Heart left ventricle (tissue), 16 donors: ENCODE data around the gene COL4A6. TPM values are rescaled to one million over a fixed set of nuclear protein-coding genes. Genes with fewer than 3 reads are reported as not detected.

Experiments used
- ATAC-seq, 4 donors: fragments of 200-7000 bp; cut with Tn5 transposase; one replicate each; pipeline ENCODE4 v1.9.1; 2020 to 2022; ENCODE audit warnings: moderate library complexity in 4 of 4, mild to moderate bottlenecking in 3 of 4, moderate number of reproducible peaks in 1 of 4
- DNase-seq, 5 donors: peaks; one replicate each; pipeline ENCODE4 v3.0.0-alpha.2; 2020
- H3K27ac ChIP-seq, 12 donors: fragments of 200-600 bp; sonication (generic) in 4 of 12; one replicate each; pipeline versions ENCODE4 v1.5.0 to v1.8.0; 2016 to 2022; ENCODE audit warnings: mild to moderate bottlenecking in 2 of 12
- H3K27me3 ChIP-seq, 9 donors: fragments of 200-600 bp; sonication (generic) in 2 of 9; one replicate each; pipeline versions ENCODE4 v1.5.1 to v1.8.0; 2016 to 2022; ENCODE audit warnings: mild to moderate bottlenecking in 3 of 9
- H3K36me3 ChIP-seq, 9 donors: fragments of 200-600 bp; sonication (generic) in 2 of 9; one replicate each; pipeline versions ENCODE4 v1.5.0 to v1.8.0; 2018 to 2022; ENCODE audit warnings: mild to moderate bottlenecking in 2 of 9
- H3K4me1 ChIP-seq, 12 donors: fragments of 200-600 bp; sonication (generic) in 4 of 12; one replicate each; pipeline versions ENCODE4 v1.5.0 to v1.8.0; 2016 to 2022; ENCODE audit warnings: mild to moderate bottlenecking in 3 of 12
- H3K4me3 ChIP-seq, 12 donors: fragments of 200-600 bp; sonication (generic) in 4 of 12; one replicate each; pipeline versions ENCODE4 v1.5.0 to v1.8.0; 2017 to 2022; ENCODE audit warnings: mild to moderate bottlenecking in 9 of 12, moderate library complexity in 4 of 12
- H3K9me3 ChIP-seq, 12 donors: fragments of 200-600 bp; sonication (generic) in 4 of 12; one replicate each; pipeline versions ENCODE4 v1.5.0 to v1.8.0; 2016 to 2022; ENCODE audit warnings: mild to moderate bottlenecking in 1 of 12
- POLR2A ChIP-seq, 2 donors: fragments of 450-650 bp; IDR thresholded peaks; one replicate each; pipeline ENCODE4 v1.6.1; 2017; ENCODE audit warnings: antibody characterized with exemption in 2 of 2, mild to moderate bottlenecking in 2 of 2, moderate library complexity in 2 of 2
- WGBS, 4 donors: extraction: QIAGEN DNeasy Blood & Tissue Kit in 2 of 4; methylation state at CpG; one replicate each; pipeline versions ENCODE4 v1.1.5 to v1.1.7; 2013 to 2018; 5-methylcytosine and 5-hydroxymethylcytosine counted together
- intact Hi-C, 10 donors: fragments of 100-400 bp; cut with DNase I; formaldehyde crosslinking; loops; one replicate each; pipeline versions ENCODE4 v1.11.1 to v1.14.2; 2022
- polyA plus RNA-seq, 2 donors: library from polyadenylated mRNA; stranded (reverse); fragments of 200-250 nt; gene quantifications; one replicate each; pipeline ENCODE4 v1.2.3, GENCODE V29; 2013
- total RNA-seq, 9 donors: library from RNA; depleted of rRNA in 2 of 9; stranded (reverse); fragments of >200 nt in 2 of 9; fragmentation: NEBNext Ultra II Directional in 3 of 9; extraction: Animal tissue kit (Norgen Biotek cat#: 25700) in 3 of 9; gene quantifications; one replicate each; pipeline versions ENCODE4 v1.1.0 to v1.2.4, GENCODE V29; 2016 to 2023
- TF ChIP-seq, protein P1 (sequence below), 12 donors: fragments of 200-600 bp; sonication (generic) in 4 of 12; IDR thresholded peaks; one replicate each; pipeline versions ENCODE4 v1.5.0 to v1.8.0; 2018 to 2022; ENCODE audit warnings: antibody characterized with exemption in 12 of 12, mild to moderate bottlenecking in 5 of 12
- donor health status: ischemic (EF 13 %, LVEDD 7.1; RV severe dilation, severe dysfunction).
- donor health status: healthy with polysubstance abuse.
- donor health status: DM: no; HTN: yes; CAD: no.
- donor health status: DM: no; HTN: no; CAD: no.
- donor health status: ischemic (EF 25% LVEDD 6.9; RV normal size, moderate dysfunction).
- donor health status: ischemic (EF 25% LVEDD 5.7; RV mildly dilated, moderate dysfunction).
- donor health status: healthy.
- donor health status: DM: yes; HTN: yes; CAD: no.
- donor health status: ischemic (EF 35%, LVEDD 5.7; RV mildly dilated, moderate dysfunction).
- donor health status: nonischemic (EF 11% LVEDD 7.7; RV severe dilation, severe dysfunction).
- donor health status: DM: yes; HTN: yes; CAD: no.
- donor health status: PGD.
- donor health status: ischemic (EF 29% LVEDD 5.4; RV normal size, mild dysfunction).
- donor health status: nonischemic (EF 23%, LVEDD 6.1; RV moderate dilation, normal function).

Gene COL4A6
- total and polyA plus RNA-seq, 11 donors = 2.9 to 14.0 (median 7.2) TPM

DNA sequence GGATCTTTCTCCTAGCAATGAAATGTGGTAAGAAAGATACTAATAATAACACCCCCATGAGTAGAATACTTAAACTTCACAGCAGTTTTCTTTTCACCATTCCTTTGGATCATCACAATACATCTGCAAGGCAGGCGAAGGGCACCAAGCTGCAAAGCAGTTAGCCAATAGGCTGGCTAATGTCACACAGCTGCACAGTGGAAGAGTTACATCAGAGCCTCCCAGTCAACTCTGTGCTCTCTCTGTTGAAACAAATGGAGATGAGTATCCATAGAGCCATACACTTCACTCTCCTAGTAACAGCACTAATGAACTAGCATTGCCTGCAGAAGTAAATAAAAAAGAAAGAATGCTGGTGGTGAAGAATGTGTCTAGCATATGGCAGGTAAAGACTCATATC, 207.6 kb downstream of the COL4A6 start:
- Histone ChIP-seq H3K36me3 (no peaks in the 10 kb centered on the region), H3K27ac (no peak overlapping the region), H3K4me1 (no peaks in the 10 kb centered on the region), H3K4me3 (no peak overlapping the region), H3K27me3 (peaks cover 0 to 43% (median 0%) of the 10 kb centered on the region in 9 donors), H3K9me3 (no peaks in the 10 kb centered on the region)
- intact Hi-C loops = loop anchor here in 1 of 10 donors (10.0 kb wide), 1 partner anchor 64 kb away; no protein-coding TSS in a partner anchor
- TF ChIP-seq, protein P1, sequence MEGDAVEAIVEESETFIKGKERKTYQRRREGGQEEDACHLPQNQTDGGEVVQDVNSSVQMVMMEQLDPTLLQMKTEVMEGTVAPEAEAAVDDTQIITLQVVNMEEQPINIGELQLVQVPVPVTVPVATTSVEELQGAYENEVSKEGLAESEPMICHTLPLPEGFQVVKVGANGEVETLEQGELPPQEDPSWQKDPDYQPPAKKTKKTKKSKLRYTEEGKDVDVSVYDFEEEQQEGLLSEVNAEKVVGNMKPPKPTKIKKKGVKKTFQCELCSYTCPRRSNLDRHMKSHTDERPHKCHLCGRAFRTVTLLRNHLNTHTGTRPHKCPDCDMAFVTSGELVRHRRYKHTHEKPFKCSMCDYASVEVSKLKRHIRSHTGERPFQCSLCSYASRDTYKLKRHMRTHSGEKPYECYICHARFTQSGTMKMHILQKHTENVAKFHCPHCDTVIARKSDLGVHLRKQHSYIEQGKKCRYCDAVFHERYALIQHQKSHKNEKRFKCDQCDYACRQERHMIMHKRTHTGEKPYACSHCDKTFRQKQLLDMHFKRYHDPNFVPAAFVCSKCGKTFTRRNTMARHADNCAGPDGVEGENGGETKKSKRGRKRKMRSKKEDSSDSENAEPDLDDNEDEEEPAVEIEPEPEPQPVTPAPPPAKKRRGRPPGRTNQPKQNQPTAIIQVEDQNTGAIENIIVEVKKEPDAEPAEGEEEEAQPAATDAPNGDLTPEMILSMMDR (IDR thresholded peaks at IDR 0.05) = no peak
- TF ChIP-seq POLR2A (IDR thresholded peaks at IDR 0.05) = no peak
- ATAC-seq = no peak
- no peak for DNase-seq
- WGBS, 4 donors = 73 to 97% (median 89%) methylated on average over 1 of the region's 1 CpG

- DNase-seq (no peak), ATAC-seq (peak; percentile 25 to 62 (median 48))
- peaks cover 0 to 12% (median 0%) of the 10 kb centered on the region in 12 donors for H3K4me1 ChIP-seq
- H3K4me3 ChIP-seq = no peak overlapping the region
- H3K9me3 ChIP-seq = no peaks in the 10 kb centered on the region
- WGBS, 4 donors = 14 to 26% (median 24%) methylated on average over 11 of the region's 11 CpGs
- H3K27ac ChIP-seq = peak overlapping the region in 1 of 12 donors; percentile 24
- H3K27me3 ChIP-seq = peaks cover 0 to 48% (median 0%) of the 10 kb centered on the region in 9 donors
- no peak for TF ChIP-seq POLR2A (IDR thresholded peaks at IDR 0.05)
- TF ChIP-seq, protein P1 (IDR thresholded peaks at IDR 0.05) = peak; percentile 33 to 60 (median 48)
- intact Hi-C loops = loop anchor here (2.0 to 10.0 kb wide), 5 partner anchors 77 to 312 kb away; no protein-coding TSS in a partner anchor
- H3K36me3 ChIP-seq = no peaks in the 10 kb centered on the region
These were observed 213.2 kb downstream of the COL4A6 start for GRCh38 chrX:108224727-108225621.

- Histone ChIP-seq H3K4me3 (no peak overlapping the region), H3K4me1 (peaks cover 0 to 12% (median 0%) of the 10 kb centered on the region in 12 donors), H3K36me3 (no peaks in the 10 kb centered on the region), H3K27ac (peak overlapping the region in 1 of 12 donors; percentile 24), H3K9me3 (no peaks in the 10 kb centered on the region), H3K27me3 (peaks cover 0 to 44% (median 0%) of the 10 kb centered on the region in 9 donors)
- no peak for DNase-seq
- WGBS, 4 donors = 72 to 99% (median 87%) methylated on average over 2 of the region's 2 CpGs
- no peak for TF ChIP-seq POLR2A (IDR thresholded peaks at IDR 0.05)
- TF ChIP-seq, protein P1 (IDR thresholded peaks at IDR 0.05) = no peak
- intact Hi-C loops = loop anchor here in 8 of 10 donors (2.0 to 10.0 kb wide), 5 partner anchors 78 to 313 kb away; no protein-coding TSS in a partner anchor
- ATAC-seq = no peak
These were observed 214.0 kb downstream of the COL4A6 start for GRCh38 chrX:108224218-108224617.

GRCh38 chrX:108223585-108223984, 214.6 kb downstream of the COL4A6 start:
- no peak overlapping the region for H3K27ac ChIP-seq

More at GRCh38 chrX:108223585-108223984, 214.6 kb downstream of the COL4A6 start:
- intact Hi-C loops = loop anchor here in 8 of 10 donors (5.0 to 10.0 kb wide), 4 partner anchors 79 to 314 kb away; no protein-coding TSS in a partner anchor
- DNase-seq (peak in 2 of 5 donors; percentile 15 to 34), ATAC-seq (peak in 2 of 4 donors; percentile 33 to 39)
- no peak for TF ChIP-seq POLR2A (IDR thresholded peaks at IDR 0.05)
- TF ChIP-seq, protein P1 (IDR thresholded peaks at IDR 0.05) = no peak
- WGBS, 4 donors = 62 to 88% (median 73%) methylated on average over 5 of the region's 5 CpGs
- Histone ChIP-seq H3K27me3 (peaks cover 0 to 38% (median 0%) of the 10 kb centered on the region in 9 donors), H3K36me3 (no peaks in the 10 kb centered on the region), H3K4me1 (peaks cover 0 to 12% (median 0%) of the 10 kb centered on the region in 12 donors), H3K9me3 (no peaks in the 10 kb centered on the region), H3K4me3 (no peak overlapping the region)
